B cell (primary cell): Measurements from ENCODE around the gene UBXN6. TPM values are rescaled to one million over a fixed set of nuclear protein-coding genes. Genes with fewer than 3 reads are reported as not detected.

Experiments
- ATAC-seq: fragments of 200-7000 bp; cut with Tn5 transposase; one replicate; pipeline ENCODE4 v1.10.0; 2021; ENCODE audit warnings: low read depth, mild to moderate bottlenecking, moderate number of reproducible peaks, moderate library complexity
- CTCF ChIA-PET: fragments of 350-600 bp; sonication (Branson Sonifier 250); formaldehyde crosslinking; loops from one replicate; lab custom pipeline; 2021; ENCODE audit warnings: antibody characterized with exemption, inconsistent platforms; lab: Charles Lee
- POLR2A ChIA-PET: fragments of 350-600 bp; sonication (Branson Sonifier 250); formaldehyde crosslinking; loops from one replicate; lab custom pipeline; 2021; ENCODE audit warnings: antibody characterized with exemption; lab: Charles Lee
- DNase-seq: peaks from one replicate; pipeline ENCODE4 v3.0.0; 2013
- H2AFZ ChIP-seq: 2 replicates; pipeline ENCODE4 v1.6.1; 2012; ENCODE audit warnings: mild to moderate bottlenecking, low read depth, low read length; ENCODE audit not compliant: insufficient read depth, poor library complexity, severe bottlenecking
- H3K27ac ChIP-seq, 2 donors: 1 replicate in 1 of 2; 2 replicates in 1 of 2; pipeline ENCODE4 v1.5.1; 2012 to 2013; ENCODE audit warnings: low read length in 2 of 2, mild to moderate bottlenecking in 2 of 2, moderate library complexity in 1 of 2
- H3K27me3 ChIP-seq, 4 experiments: fragments of 200-600 bp in 1 of 4; sonication (generic) in 1 of 4; replicated peaks in 1 of 4; 1 replicate in 2 of 4; 2 replicates in 2 of 4; pipeline versions ENCODE4 v1.6.1 to v1.7.0; 2013 to 2016; ENCODE audit warnings: low read length in 3 of 4, mild to moderate bottlenecking in 2 of 4, mixed read lengths in 1 of 4, moderate library complexity in 1 of 4; ENCODE audit not compliant: insufficient read depth in 4 of 4, control insufficient read depth in 3 of 4; ENCODE audit errors: control extremely low read depth in 1 of 4
- H3K36me3 ChIP-seq, 2 experiments: replicated peaks in 1 of 2; 1 replicate in 1 of 2; 2 replicates in 1 of 2; pipeline versions ENCODE4 v1.6.1 to v1.7.1; 2013; ENCODE audit warnings: low read length in 1 of 2; ENCODE audit not compliant: insufficient read depth in 2 of 2, control insufficient read depth in 1 of 2; ENCODE audit errors: control extremely low read depth in 1 of 2, extremely low read depth in 1 of 2
- H3K4me1 ChIP-seq, 2 donors: fragments of 200-600 bp in 1 of 2; sonication (generic) in 1 of 2; 1 replicate in 1 of 2; 2 replicates in 1 of 2; pipeline versions ENCODE4 v1.5.1 to v1.6.1; 2013 to 2017; ENCODE audit warnings: low read length in 2 of 2; ENCODE audit not compliant: control insufficient read depth in 2 of 2, insufficient read depth in 2 of 2
- H3K4me2 ChIP-seq: replicated peaks from 2 replicates; pipeline ENCODE3; 2012; ENCODE audit warnings: mild to moderate bottlenecking, low read depth, low read length; ENCODE audit not compliant: poor library complexity, severe bottlenecking
- H3K4me3 ChIP-seq, 5 experiments: fragments of 200-600 bp in 1 of 5; sonication (generic) in 1 of 5; 1 replicate in 3 of 5; 2 replicates in 2 of 5; pipeline versions ENCODE4 v1.5.1 to v1.7.0; 2011 to 2016; ENCODE audit warnings: low read length in 4 of 5, mild to moderate bottlenecking in 4 of 5, low read depth in 2 of 5, control low read depth in 1 of 5, moderate library complexity in 1 of 5; ENCODE audit not compliant: insufficient read depth in 1 of 5; ENCODE audit errors: control extremely low read depth in 1 of 5, extremely low read depth in 1 of 5
- H3K79me2 ChIP-seq: fragments of 200-600 bp; sonication (generic); one replicate; pipeline ENCODE4 v1.6.0; 2016; ENCODE audit warnings: low read length; ENCODE audit not compliant: control insufficient read depth, insufficient read depth
- H3K9ac ChIP-seq: fragments of 200-600 bp; sonication (generic); 2 replicates; pipeline ENCODE4 v1.6.1; 2017; ENCODE audit warnings: mild to moderate bottlenecking, low read length, moderate library complexity
- H3K9me3 ChIP-seq, 3 donors: one replicate each; pipeline versions ENCODE4 v1.6.1 to v1.7.1; 2013; ENCODE audit warnings: low read length in 2 of 3; ENCODE audit not compliant: control insufficient read depth in 2 of 3, insufficient read depth in 1 of 3; ENCODE audit errors: control extremely low read depth in 1 of 3
- H4K20me1 ChIP-seq: 2 replicates; pipeline ENCODE4 v1.6.0; 2012; ENCODE audit warnings: mild to moderate bottlenecking, low read length; ENCODE audit not compliant: insufficient read depth, control insufficient read depth, poor library complexity, severe bottlenecking
- H3K27ac Mint-ChIP-seq: one replicate; pipeline ENCODE4 v1.8.0; 2021; ENCODE audit warnings: mixed read lengths
- H3K27me3 Mint-ChIP-seq: one replicate; pipeline ENCODE4 v1.8.0; 2021; ENCODE audit warnings: mixed read lengths
- H3K4me1 Mint-ChIP-seq: one replicate; pipeline ENCODE4 v1.8.0; 2021; ENCODE audit warnings: mixed read lengths
- H3K4me3 Mint-ChIP-seq: one replicate; pipeline ENCODE4 v1.8.0; 2021; ENCODE audit warnings: mixed read lengths
- H3K9me3 Mint-ChIP-seq: one replicate; pipeline ENCODE4 v1.8.0; 2022; ENCODE audit warnings: mixed read lengths; ENCODE audit not compliant: insufficient read depth
- EZH2 ChIP-seq: IDR thresholded peaks from 2 replicates; pipeline ENCODE4 v1.6.1; 2012; ENCODE audit warnings: borderline replicate concordance, low read depth, mild to moderate bottlenecking, moderate library complexity, low read length; ENCODE audit not compliant: insufficient read depth, poor library complexity, severe bottlenecking
- WGBS: methylation state at CpG from one replicate; pipeline ENCODE4 v1.1.5; 2013; ENCODE audit warnings: missing lambda C conversion rate; ENCODE audit not compliant: insufficient coverage; 5-methylcytosine and 5-hydroxymethylcytosine counted together
- intact Hi-C: fragments of 100-400 bp; cut with micrococcal nuclease; formaldehyde crosslinking; loops from one replicate; pipeline ENCODE4 v1.10.0; 2022
- polyA plus RNA-seq: library from polyadenylated mRNA; depleted of rRNA; stranded (reverse); fragments of >200 nt; gene quantifications from 2 replicates; pipeline ENCODE4 v1.2.3, GENCODE V29; 2012
- total RNA-seq, 2 donors: library from RNA; stranded (reverse); fragments of 120-200 nt in 1 of 2; gene quantifications; 1 replicate in 1 of 2; 2 replicates in 1 of 2; pipeline versions ENCODE4 v1.2.3 to v1.2.4, GENCODE V29; 2013 to 2022
- TF ChIP-seq, protein P1 (sequence below): fragments of 200-600 bp; IDR thresholded peaks from one replicate; pipeline ENCODE4 v1.8.0; 2022; ENCODE audit warnings: antibody characterized with exemption, mild to moderate bottlenecking

The UBXN6 gene
- total and polyA plus RNA-seq, 2 donors (not counting 1 experiment from before 2014, with no cell fraction given) = 75.8 to 76.6 TPM

DNA sequence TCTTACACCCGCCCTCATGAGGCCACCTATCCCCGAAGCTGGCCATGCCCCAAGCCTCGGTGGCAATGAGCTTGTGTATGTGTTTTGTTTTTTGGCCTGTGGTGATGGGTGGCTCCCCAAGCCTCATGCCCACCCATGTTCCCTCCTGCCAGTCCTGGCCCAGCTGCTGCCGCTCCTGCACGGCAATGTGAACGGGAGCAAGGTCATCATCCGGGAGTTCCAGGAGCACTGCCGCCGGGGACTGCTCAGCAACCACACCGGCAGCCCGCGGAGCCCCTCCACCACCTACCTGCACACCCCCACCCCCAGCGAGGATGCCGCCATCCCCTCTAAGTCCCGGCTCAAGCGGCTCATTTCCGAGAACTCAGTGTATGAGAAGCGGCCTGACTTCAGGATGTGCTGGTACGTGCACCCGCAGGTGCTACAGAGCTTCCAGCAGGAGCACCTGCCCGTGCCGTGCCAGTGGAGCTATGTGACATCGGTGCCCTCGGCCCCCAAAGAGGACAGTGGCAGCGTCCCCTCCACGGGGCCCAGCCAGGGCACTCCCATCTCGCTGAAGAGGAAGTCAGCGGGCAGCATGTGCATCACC, 24.6 kb downstream of the UBXN6 start:
- Histone ChIP-seq H3K79me2 (peaks cover under 1% of the 10 kb centered on the region), H3K36me3 (no peaks in the 10 kb centered on the region), H3K9ac (no peak overlapping the region), H2AFZ (no peak overlapping the region), H3K4me2 (peak overlapping the region; percentile 67), H4K20me1 (no peaks in the 10 kb centered on the region), H3K4me1 (peaks cover 18 to 40% of the 10 kb centered on the region in 2 donors), H3K27ac (peak overlapping the region in 1 of 2 donors; percentile 78), H3K4me3 (no peak overlapping the region), H3K9me3 (no peaks in the 10 kb centered on the region), H3K27me3 (no peaks in the 10 kb centered on the region)
- H3K4me1 Mint-ChIP-seq = peaks cover 30% of the 10 kb centered on the region
- DNase-seq (peak; percentile 19), ATAC-seq (no peak)
- CTCF ChIA-PET = no interaction called here
- intact Hi-C loops = no loop called here
- H3K27ac Mint-ChIP-seq = no peak overlapping the region
- WGBS = 97% methylated on average over 27 of the region's 28 CpGs
- TF ChIP-seq, protein P1, sequence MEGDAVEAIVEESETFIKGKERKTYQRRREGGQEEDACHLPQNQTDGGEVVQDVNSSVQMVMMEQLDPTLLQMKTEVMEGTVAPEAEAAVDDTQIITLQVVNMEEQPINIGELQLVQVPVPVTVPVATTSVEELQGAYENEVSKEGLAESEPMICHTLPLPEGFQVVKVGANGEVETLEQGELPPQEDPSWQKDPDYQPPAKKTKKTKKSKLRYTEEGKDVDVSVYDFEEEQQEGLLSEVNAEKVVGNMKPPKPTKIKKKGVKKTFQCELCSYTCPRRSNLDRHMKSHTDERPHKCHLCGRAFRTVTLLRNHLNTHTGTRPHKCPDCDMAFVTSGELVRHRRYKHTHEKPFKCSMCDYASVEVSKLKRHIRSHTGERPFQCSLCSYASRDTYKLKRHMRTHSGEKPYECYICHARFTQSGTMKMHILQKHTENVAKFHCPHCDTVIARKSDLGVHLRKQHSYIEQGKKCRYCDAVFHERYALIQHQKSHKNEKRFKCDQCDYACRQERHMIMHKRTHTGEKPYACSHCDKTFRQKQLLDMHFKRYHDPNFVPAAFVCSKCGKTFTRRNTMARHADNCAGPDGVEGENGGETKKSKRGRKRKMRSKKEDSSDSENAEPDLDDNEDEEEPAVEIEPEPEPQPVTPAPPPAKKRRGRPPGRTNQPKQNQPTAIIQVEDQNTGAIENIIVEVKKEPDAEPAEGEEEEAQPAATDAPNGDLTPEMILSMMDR = no peak
- no peak for TF ChIP-seq EZH2
- no peaks in the 10 kb centered on the region for H3K27me3 Mint-ChIP-seq
- peak overlapping the region; percentile 85 for H3K4me3 Mint-ChIP-seq
- H3K9me3 Mint-ChIP-seq = no peaks in the 10 kb centered on the region
- POLR2A ChIA-PET = interaction anchor here (0.7 kb wide), 1 partner anchor 1246 kb away, joined by 3 read pairs; no protein-coding TSS in a partner anchor
